D721Med (cell line): ENCODE measurements around the gene RACGAP1.
"Not testable (repeated sequence)": the region's sequence is repeated elsewhere in the genome, so short reads cannot be mapped to it uniquely, and the experiment has no call there.

ENCODE experiments used
- DNase-seq: peaks from one replicate; pipeline ENCODE4 v3.0.0; 2011; ENCODE audit warnings: low spot score; ENCODE audit not compliant: insufficient read length
- FAIRE-seq: peaks from 2 replicates; lab custom pipeline; 2011; peaks lifted over from hg19 to GRCh38; lab: Jason Lieb, UNC
- CTCF ChIP-seq: IDR thresholded peaks from 2 replicates; pipeline ENCODE4 v1.5.1; 2012; ENCODE audit warnings: mild to moderate bottlenecking, control low read depth; ENCODE audit not compliant: insufficient read depth; ENCODE audit errors: missing control alignments

RACGAP1 gene

GRCh38 chr12:50006754-50007442 is 18.4 kb downstream of the RACGAP1 start:
- DNase-seq = no peak
- FAIRE-seq = peak; percentile 29
- no peak for TF ChIP-seq CTCF

- no peak for DNase-seq
- no peak for FAIRE-seq
- TF ChIP-seq CTCF = no peak
These were observed 19.0 kb downstream of the RACGAP1 start for GRCh38 chr12:50006280-50006679.

GRCh38 chr12:50005175-50005574 is 20.1 kb downstream of the RACGAP1 start:
- no peak for TF ChIP-seq CTCF
- no peak for FAIRE-seq
- no peak for DNase-seq

- DNase-seq (no peak), FAIRE-seq (no peak)
- TF ChIP-seq CTCF = no peak
These were observed 20.6 kb downstream of the RACGAP1 start for GRCh38 chr12:50004696-50005095.

- peak; percentile 69 for FAIRE-seq
- no peak for DNase-seq
- no peak for TF ChIP-seq CTCF
These were observed 21.7 kb downstream of the RACGAP1 start for GRCh38 chr12:50003595-50003994.

GRCh38 chr12:49998453-49998852 is 26.8 kb downstream of the RACGAP1 start:
- FAIRE-seq (no peak), DNase-seq (no peak)
- TF ChIP-seq CTCF = no peak

GRCh38 chr12:49990273-49990672 is 35.0 kb downstream of the RACGAP1 start:
- FAIRE-seq (no peak), DNase-seq (no peak)
- no peak for TF ChIP-seq CTCF

- not testable (repeated sequence) for FAIRE-seq, DNase-seq
These were observed 35.9 kb downstream of the RACGAP1 start for GRCh38 chr12:49989400-49989799.
